OCI-LY3 (cell line): Measurements from ENCODE around the gene CTNNA3.

Experiments
- EZH2phosphoT487 ChIP-seq: fragments of 200-600 bp; shearing (Covaris generic); IDR thresholded peaks from 2 replicates; pipeline ENCODE4 v1.6.1; 2018; ENCODE audit warnings: antibody characterized with exemption, mixed run types, low read depth
- TF ChIP-seq, protein P1 (sequence below): fragments of 200-600, 300-600 bp; sonication (generic); IDR thresholded peaks from 2 replicates; pipeline ENCODE4 v1.5.1; 2014; ENCODE audit warnings: antibody characterized with exemption, low read length, low read depth

DNA sequence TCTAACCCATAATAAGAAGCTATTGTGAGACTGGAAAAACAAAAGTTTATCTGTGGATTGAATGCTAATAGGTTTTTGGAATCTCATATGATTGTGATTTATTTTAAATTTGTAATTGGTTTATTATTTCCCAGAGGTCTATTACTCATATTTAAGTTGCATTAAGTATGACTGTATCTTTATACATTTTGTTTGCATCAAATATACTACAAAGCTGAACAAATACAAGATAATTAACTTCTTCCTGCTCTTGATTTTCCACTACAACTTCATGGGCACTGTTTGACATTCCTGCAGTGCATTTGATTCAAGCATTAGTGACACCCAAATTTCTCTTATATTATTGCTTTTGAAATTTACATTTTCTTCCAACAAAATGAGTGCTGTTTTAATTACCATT lies 1073.9 kb downstream of the CTNNA3 start:
- TF ChIP-seq, protein P1, sequence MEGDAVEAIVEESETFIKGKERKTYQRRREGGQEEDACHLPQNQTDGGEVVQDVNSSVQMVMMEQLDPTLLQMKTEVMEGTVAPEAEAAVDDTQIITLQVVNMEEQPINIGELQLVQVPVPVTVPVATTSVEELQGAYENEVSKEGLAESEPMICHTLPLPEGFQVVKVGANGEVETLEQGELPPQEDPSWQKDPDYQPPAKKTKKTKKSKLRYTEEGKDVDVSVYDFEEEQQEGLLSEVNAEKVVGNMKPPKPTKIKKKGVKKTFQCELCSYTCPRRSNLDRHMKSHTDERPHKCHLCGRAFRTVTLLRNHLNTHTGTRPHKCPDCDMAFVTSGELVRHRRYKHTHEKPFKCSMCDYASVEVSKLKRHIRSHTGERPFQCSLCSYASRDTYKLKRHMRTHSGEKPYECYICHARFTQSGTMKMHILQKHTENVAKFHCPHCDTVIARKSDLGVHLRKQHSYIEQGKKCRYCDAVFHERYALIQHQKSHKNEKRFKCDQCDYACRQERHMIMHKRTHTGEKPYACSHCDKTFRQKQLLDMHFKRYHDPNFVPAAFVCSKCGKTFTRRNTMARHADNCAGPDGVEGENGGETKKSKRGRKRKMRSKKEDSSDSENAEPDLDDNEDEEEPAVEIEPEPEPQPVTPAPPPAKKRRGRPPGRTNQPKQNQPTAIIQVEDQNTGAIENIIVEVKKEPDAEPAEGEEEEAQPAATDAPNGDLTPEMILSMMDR = no peak
- no peak for TF ChIP-seq EZH2phosphoT487
